ENCODE data around the gene OSTN. TPM values are rescaled to one million over a fixed set of nuclear protein-coding genes. Genes with fewer than 3 reads are reported as not detected.

OSTN gene
- total and polyA plus RNA-seq, 5 experiments from 2014 or later: not detected

- Mint-ChIP-seq H3K4me3 (no peak overlapping the region), H3K36me3 (no peaks in the 10 kb centered on the region), H3K27ac (no peak overlapping the region), H3K4me1 (no peaks in the 10 kb centered on the region), H3K27me3 (no peaks in the 10 kb centered on the region), H3K9me3 (peaks cover 0 to 9% (median 2%) of the 10 kb centered on the region in 9 donors)
- POLR2A ChIA-PET: no interaction called here
- no peak for DNase-seq
- no peak for ATAC-seq
Observed at GRCh38 chr3:191282251-191283185, 83.5 kb downstream of the OSTN start.

GRCh38 chr3:191283400-191283799 lies 84.4 kb downstream of the OSTN start:
- no peak overlapping the region for H3K27ac Mint-ChIP-seq
- no peaks in the 10 kb centered on the region for H3K4me1 Mint-ChIP-seq
- H3K36me3 Mint-ChIP-seq: no peaks in the 10 kb centered on the region
- no peaks in the 10 kb centered on the region for H3K27me3 Mint-ChIP-seq
- POLR2A ChIA-PET: no interaction called here
- no peak overlapping the region for H3K4me3 Mint-ChIP-seq
- DNase-seq: no peak
- ATAC-seq: no peak
- peaks cover 0 to 9% (median 2%) of the 10 kb centered on the region in 9 donors for H3K9me3 Mint-ChIP-seq

- ATAC-seq: no peak
Observed at GRCh38 chr3:191290311-191291025, 91.4 kb downstream of the OSTN start.

GRCh38 chr3:191292243-191293015 lies 93.4 kb downstream of the OSTN start:
- Mint-ChIP-seq H3K27me3 (no peaks in the 10 kb centered on the region), H3K27ac (no peak overlapping the region), H3K4me1 (peaks cover 0 to 28% (median 0%) of the 10 kb centered on the region in 4 donors), H3K9me3 (peaks cover 0 to 2% (median 0%) of the 10 kb centered on the region in 9 donors), H3K4me3 (no peak overlapping the region), H3K36me3 (no peaks in the 10 kb centered on the region)
- POLR2A ChIA-PET: no interaction called here
- DNase-seq (no peak), ATAC-seq (no peak)

More at GRCh38 chr3:191290311-191291025, 91.4 kb downstream of the OSTN start:
- no peaks in the 10 kb centered on the region for H3K27me3 Mint-ChIP-seq
- peaks cover 0 to 23% (median 0%) of the 10 kb centered on the region in 4 donors for H3K4me1 Mint-ChIP-seq
- DNase-seq: no peak
- H3K36me3 Mint-ChIP-seq: no peaks in the 10 kb centered on the region
- peaks cover 0 to 3% (median 0%) of the 10 kb centered on the region in 9 donors for H3K9me3 Mint-ChIP-seq
- POLR2A ChIA-PET: no interaction called here
- H3K4me3 Mint-ChIP-seq: peak overlapping the region in 3 of 10 donors; percentile 5 to 60 (median 35)
- H3K27ac Mint-ChIP-seq: peak overlapping the region in 1 of 10 donors; percentile 57

GRCh38 chr3:191294291-191294690 lies 95.2 kb downstream of the OSTN start:
- Mint-ChIP-seq H3K4me1 (peaks cover 0 to 41% (median 0%) of the 10 kb centered on the region in 4 donors), H3K36me3 (no peaks in the 10 kb centered on the region), H3K27ac (no peak overlapping the region), H3K27me3 (no peaks in the 10 kb centered on the region), H3K9me3 (peaks cover 0 to 2% (median 0%) of the 10 kb centered on the region in 9 donors), H3K4me3 (no peak overlapping the region)
- no peak for DNase-seq
- ATAC-seq: no peak
- POLR2A ChIA-PET: no interaction called here

- no peak overlapping the region for H3K4me3 Mint-ChIP-seq
- H3K4me1 Mint-ChIP-seq: peaks cover 0 to 42% (median 0%) of the 10 kb centered on the region in 4 donors
- no peaks in the 10 kb centered on the region for H3K27me3 Mint-ChIP-seq
- POLR2A ChIA-PET: no interaction called here
- H3K27ac Mint-ChIP-seq: no peak overlapping the region
- DNase-seq (no peak), ATAC-seq (no peak)
- no peaks in the 10 kb centered on the region for H3K36me3 Mint-ChIP-seq
- peaks cover 0 to 2% (median 0%) of the 10 kb centered on the region in 9 donors for H3K9me3 Mint-ChIP-seq
Observed at GRCh38 chr3:191296041-191296541, 97.0 kb downstream of the OSTN start.

GRCh38 chr3:191298846-191299245 lies 99.8 kb downstream of the OSTN start:
- ATAC-seq: no peak

GRCh38 chr3:191300422-191300821 lies 101.4 kb downstream of the OSTN start:
- DNase-seq (no peak), ATAC-seq (no peak)
- H3K4me1 Mint-ChIP-seq: peaks cover 0 to 38% (median 0%) of the 10 kb centered on the region in 4 donors
- peak overlapping the region in 1 of 10 donors; percentile 49 for H3K27ac Mint-ChIP-seq
- H3K9me3 Mint-ChIP-seq: peaks cover 0 to 2% (median 0%) of the 10 kb centered on the region in 9 donors
- H3K27me3 Mint-ChIP-seq: peaks cover 0 to 2% (median 0%) of the 10 kb centered on the region in 5 donors
- no peak overlapping the region for H3K4me3 Mint-ChIP-seq
- H3K36me3 Mint-ChIP-seq: no peaks in the 10 kb centered on the region
- POLR2A ChIA-PET: no interaction called here

More at GRCh38 chr3:191298846-191299245, 99.8 kb downstream of the OSTN start:
- POLR2A ChIA-PET: no interaction called here
- H3K36me3 Mint-ChIP-seq: no peaks in the 10 kb centered on the region
- peaks cover 0 to 2% (median 0%) of the 10 kb centered on the region in 9 donors for H3K9me3 Mint-ChIP-seq
- no peaks in the 10 kb centered on the region for H3K27me3 Mint-ChIP-seq
- peaks cover 0 to 42% (median 0%) of the 10 kb centered on the region in 4 donors for H3K4me1 Mint-ChIP-seq
- no peak for DNase-seq
- H3K4me3 Mint-ChIP-seq: no peak overlapping the region
- no peak overlapping the region for H3K27ac Mint-ChIP-seq

- H3K36me3 Mint-ChIP-seq: no peaks in the 10 kb centered on the region
- peaks cover 0 to 2% (median 0%) of the 10 kb centered on the region in 9 donors for H3K9me3 Mint-ChIP-seq
- H3K4me1 Mint-ChIP-seq: peaks cover 0 to 38% (median 0%) of the 10 kb centered on the region in 4 donors
- POLR2A ChIA-PET: no interaction called here
- peak overlapping the region in 1 of 10 donors; percentile 44 for H3K4me3 Mint-ChIP-seq
- DNase-seq (no peak), ATAC-seq (no peak)
- H3K27ac Mint-ChIP-seq: peak overlapping the region in 1 of 10 donors; percentile 49
- H3K27me3 Mint-ChIP-seq: peaks cover 0 to 2% (median 0%) of the 10 kb centered on the region in 5 donors
Observed at GRCh38 chr3:191301017-191301416, 102.0 kb downstream of the OSTN start.

- DNase-seq: no peak
- no peaks in the 10 kb centered on the region for H3K36me3 Mint-ChIP-seq
- peaks cover 0 to 2% (median 0%) of the 10 kb centered on the region in 5 donors for H3K27me3 Mint-ChIP-seq
- ATAC-seq: no peak
- H3K27ac Mint-ChIP-seq: no peak overlapping the region
- H3K4me1 Mint-ChIP-seq: peaks cover 0 to 38% (median 0%) of the 10 kb centered on the region in 4 donors
- POLR2A ChIA-PET: no interaction called here
- H3K9me3 Mint-ChIP-seq: peaks cover 0 to 2% (median 0%) of the 10 kb centered on the region in 9 donors
- H3K4me3 Mint-ChIP-seq: no peak overlapping the region
Observed at GRCh38 chr3:191301782-191302411, 102.9 kb downstream of the OSTN start.

- H3K4me1 Mint-ChIP-seq: peaks cover 0 to 32% (median 0%) of the 10 kb centered on the region in 4 donors
- DNase-seq: no peak
Observed at GRCh38 chr3:191302451-191302850, 103.4 kb downstream of the OSTN start.

GRCh38 chr3:191303596-191303995 lies 104.6 kb downstream of the OSTN start:
- Mint-ChIP-seq H3K9me3 (peaks cover 0 to 2% (median 0%) of the 10 kb centered on the region in 9 donors), H3K27ac (no peak overlapping the region), H3K4me3 (no peak overlapping the region), H3K27me3 (peaks cover 0 to 2% (median 0%) of the 10 kb centered on the region in 5 donors), H3K4me1 (peaks cover 0 to 27% (median 0%) of the 10 kb centered on the region in 4 donors), H3K36me3 (no peaks in the 10 kb centered on the region)
- no peak for ATAC-seq
- POLR2A ChIA-PET: no interaction called here
- DNase-seq: no peak

More at GRCh38 chr3:191302451-191302850, 103.4 kb downstream of the OSTN start:
- Mint-ChIP-seq H3K27ac (no peak overlapping the region), H3K36me3 (no peaks in the 10 kb centered on the region), H3K9me3 (peaks cover 0 to 2% (median 0%) of the 10 kb centered on the region in 9 donors), H3K27me3 (peaks cover 0 to 2% (median 0%) of the 10 kb centered on the region in 5 donors), H3K4me3 (no peak overlapping the region)
- ATAC-seq: no peak
- POLR2A ChIA-PET: no interaction called here

All from naive thymus-derived CD8-positive, alpha-beta T cell (primary cell).